ENCODE measurements around the gene SDK1. TPM values are rescaled to one million over a fixed set of nuclear protein-coding genes. Genes with fewer than 3 reads are reported as not detected.
"Not testable (repeated sequence)": the region's sequence is repeated elsewhere in the genome, so short reads cannot be mapped to it uniquely, and the experiment has no call there.

Gene SDK1
- total and polyA plus RNA-seq, 10 of the 15 experiments (the other 5 are each of a cell fraction or from before 2014, with no cell fraction given) = 0.14 to 0.33 TPM; not detected in 8

- ChIA-PET SMC1A (ENCODE audit: uncharacterized antibody, unreplicated experiment) (no interaction called here), CTCF (no interaction called here), POLR2A (no interaction called here), RAD21 (ENCODE audit: unreplicated experiment) (no interaction called here)
- H3K27me3 ChIP-seq (replicated peaks in 1 of 2; ENCODE audit: control insufficient read depth in 2 of 2, insufficient read depth in 2 of 2, low read length in 1 of 2) = no peaks in the 10 kb centered on the region
- no peaks in the 10 kb centered on the region for H4K20me1 ChIP-seq (ENCODE audit: control insufficient read depth, insufficient read depth)
- H3K27ac ChIP-seq (ENCODE audit: control insufficient read depth, insufficient read depth) = no peak overlapping the region
- H3K9ac ChIP-seq (ENCODE audit: control insufficient read depth, insufficient read depth, low read length) = no peak overlapping the region
- no peak for ATAC-seq
- no peak for DNase-seq (ENCODE audit: low read depth, low spot score)
- no peak overlapping the region for H3K4me3 ChIP-seq
- in situ Hi-C loops (cut with MboI) = no loop called here
- H2AFZ ChIP-seq (ENCODE audit: control insufficient read depth, low read depth, low read length) = no peak overlapping the region
- H3K4me2 ChIP-seq (ENCODE audit: control insufficient read depth, insufficient read depth) = no peak overlapping the region
- TF ChIP-seq MYB (IDR thresholded peaks at IDR 0.05; ENCODE audit: borderline replicate concordance, low read depth, low read length) (no peak), PAX5 (IDR thresholded peaks at IDR 0.05; ENCODE audit: borderline replicate concordance, low read depth, low read length) (no peak), SMARCA5 (IDR thresholded peaks at IDR 0.05) (no peak), RB1 (IDR thresholded peaks at IDR 0.05; ENCODE audit: borderline replicate concordance) (no peak), PAX8 (IDR thresholded peaks at IDR 0.05) (no peak), ZNF622 (IDR thresholded peaks at IDR 0.05) (no peak), POLR2AphosphoS5 (IDR thresholded peaks at IDR 0.05; ENCODE audit: low read length) (no peak), REST (IDR thresholded peaks at IDR 0.05; ENCODE audit: low read depth, low read length) (no peak), CBFB (IDR thresholded peaks at IDR 0.05; ENCODE audit: low read depth) (no peak), EZH2 (IDR thresholded peaks at IDR 0.05; ENCODE audit: borderline replicate concordance, control insufficient read depth, low read depth, low read length) (no peak)
- BruUV-seq (replicated peaks) = no TSS peak
- no peak for FAIRE-seq
- no peaks in the 10 kb centered on the region for H3K79me2 ChIP-seq (ENCODE audit: control insufficient read depth, insufficient read depth, low read length)
- peaks cover 2% of the 10 kb centered on the region; the same call in 1 of the 3 replicates for H3K9me3 ChIP-seq (replicated peaks; ENCODE audit: control insufficient read depth, insufficient read depth, low read length)
- no peaks in the 10 kb centered on the region for H3K36me3 ChIP-seq (ENCODE audit: control insufficient read depth in 2 of 2, insufficient read depth in 2 of 2, low read length in 1 of 2)
- H3K4me1 ChIP-seq (ENCODE audit: control insufficient read depth, insufficient read depth, low read length) = no peaks in the 10 kb centered on the region; the same call in 1 of the 2 replicates
- WGBS (ENCODE audit: insufficient coverage, insufficient replicate concordance, low lambda C conversion rate, missing lambda C conversion rate) = 73% methylated on average over 14 of the region's 14 CpGs
- intact Hi-C loops (cut with micrococcal nuclease; ENCODE audit: unreplicated experiment) = no loop called here
These were observed 660.9 kb downstream of the SDK1 start for GRCh38 chr7:3961857-3962503.

- H3K36me3 ChIP-seq (ENCODE audit: control insufficient read depth in 2 of 2, insufficient read depth in 2 of 2, low read length in 1 of 2); POLR2A ChIA-PET; H2AFZ ChIP-seq (ENCODE audit: control insufficient read depth, low read depth, low read length); RAD21 ChIA-PET (ENCODE audit: unreplicated experiment); CTCF ChIA-PET; H3K4me2 ChIP-seq (ENCODE audit: control insufficient read depth, insufficient read depth); H3K27me3 ChIP-seq (replicated peaks in 1 of 2; ENCODE audit: control insufficient read depth in 2 of 2, insufficient read depth in 2 of 2, low read length in 1 of 2); DNase-seq (ENCODE audit: low read depth, low spot score); FAIRE-seq; H3K27ac ChIP-seq (ENCODE audit: control insufficient read depth, insufficient read depth); H3K4me3 ChIP-seq; in situ Hi-C loops (cut with MboI); H3K79me2 ChIP-seq (ENCODE audit: control insufficient read depth, insufficient read depth, low read length); BruUV-seq (replicated peaks); intact Hi-C loops (cut with micrococcal nuclease; ENCODE audit: unreplicated experiment); H4K20me1 ChIP-seq (ENCODE audit: control insufficient read depth, insufficient read depth); ATAC-seq; H3K4me1 ChIP-seq (ENCODE audit: control insufficient read depth, insufficient read depth, low read length); SMC1A ChIA-PET (ENCODE audit: uncharacterized antibody, unreplicated experiment); H3K9me3 ChIP-seq (replicated peaks; ENCODE audit: control insufficient read depth, insufficient read depth, low read length); H3K9ac ChIP-seq (ENCODE audit: control insufficient read depth, insufficient read depth, low read length): not testable (repeated sequence)
- 73% methylated on average over 11 of the region's 11 CpGs for WGBS (ENCODE audit: insufficient coverage, insufficient replicate concordance, low lambda C conversion rate, missing lambda C conversion rate)
These were observed 662.7 kb downstream of the SDK1 start for GRCh38 chr7:3963768-3964167.

All from GM12878 (cell line).